Measurements from ENCODE around the gene B3GNT2.
A peak's percentile ranks its signal among the peaks of the same experiment; 100 is the strongest.
"Not testable (repeated sequence)": the region's sequence is repeated elsewhere in the genome, so short reads cannot be mapped to it uniquely, and the experiment has no call there.

The B3GNT2 gene

GRCh38 chr2:62254424-62255266 is 58.7 kb downstream of the B3GNT2 start:
- in situ Hi-C loops (cut with MboI; ENCODE audit: low sequenced_read_pairs) = no loop called here
- Histone ChIP-seq H3K9me3 (no peaks in the 10 kb centered on the region), H3K4me1 (no peaks in the 10 kb centered on the region), H3K4me3 (no peak overlapping the region), H3K27me3 (ENCODE audit: low read depth) (no peaks in the 10 kb centered on the region), H3K36me3 (replicated peaks) (no peaks in the 10 kb centered on the region)
- DNase-seq (ENCODE audit: low spot score in 2 of 2) = no peak

DNA sequence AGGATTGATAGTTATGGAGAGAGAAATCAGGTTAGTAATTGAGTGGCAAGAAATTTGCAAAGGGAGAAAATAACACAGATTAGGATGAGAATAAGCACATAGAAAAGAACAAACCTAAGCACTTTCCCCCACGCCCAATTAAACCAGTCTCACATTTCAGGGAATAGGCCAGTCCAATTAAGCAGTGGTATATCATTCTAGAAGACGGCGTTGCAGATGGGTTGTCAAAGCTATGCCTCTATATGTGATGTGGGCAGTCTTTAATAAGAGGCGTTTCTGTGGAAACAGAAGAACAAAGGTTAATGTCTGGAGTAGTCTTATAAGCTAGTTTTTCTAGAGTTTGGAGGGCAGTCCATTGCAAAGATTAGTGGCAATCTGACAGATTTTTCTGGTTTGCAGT is 61.6 kb downstream of the B3GNT2 start:
- H3K4me3 ChIP-seq = no peak overlapping the region
- no peaks in the 10 kb centered on the region for H3K27me3 ChIP-seq (ENCODE audit: low read depth)
- in situ Hi-C loops (cut with MboI; ENCODE audit: low sequenced_read_pairs) = no loop called here
- no peaks in the 10 kb centered on the region for H3K36me3 ChIP-seq (replicated peaks)
- H3K4me1 ChIP-seq = no peaks in the 10 kb centered on the region
- H3K9me3 ChIP-seq = no peaks in the 10 kb centered on the region
- DNase-seq (ENCODE audit: low spot score in 2 of 2) = no peak

DNA sequence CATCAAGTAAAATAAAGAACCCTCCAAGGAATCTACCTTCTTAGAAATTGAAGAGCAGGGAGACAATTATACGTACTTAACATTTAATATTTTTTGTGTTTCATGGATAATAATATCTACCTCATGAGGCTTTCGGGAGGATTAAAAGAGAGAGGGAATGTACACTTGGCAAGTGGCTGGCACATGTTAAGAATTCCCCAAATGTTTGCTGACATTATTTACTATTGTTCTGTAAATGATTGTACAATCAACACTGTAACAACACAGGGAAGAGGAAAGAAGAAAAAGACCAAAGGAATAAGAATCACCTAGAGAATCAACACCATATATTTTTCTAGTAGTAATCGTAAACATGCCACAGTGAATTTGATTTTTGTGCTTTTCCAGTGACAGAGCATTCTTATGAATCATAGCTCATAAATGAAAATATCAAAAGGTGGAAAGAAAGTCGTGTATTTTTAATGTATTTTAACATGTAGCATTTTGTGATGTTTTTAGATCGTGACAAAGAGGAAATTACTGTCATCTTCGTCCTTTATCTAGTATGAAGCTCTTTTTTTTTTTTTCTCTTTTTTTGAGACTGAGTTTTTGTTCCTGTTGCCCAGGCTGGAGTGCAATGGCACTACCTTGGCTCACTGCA is 67.3 kb downstream of the B3GNT2 start:
- Histone ChIP-seq H3K36me3 (replicated peaks) (no peaks in the 10 kb centered on the region), H3K27me3 (ENCODE audit: low read depth) (no peaks in the 10 kb centered on the region), H3K4me1 (no peaks in the 10 kb centered on the region), H3K4me3 (no peak overlapping the region), H3K9me3 (no peaks in the 10 kb centered on the region)
- no peak for DNase-seq (ENCODE audit: low spot score in 2 of 2)
- in situ Hi-C loops (cut with MboI; ENCODE audit: low sequenced_read_pairs) = no loop called here

DNA sequence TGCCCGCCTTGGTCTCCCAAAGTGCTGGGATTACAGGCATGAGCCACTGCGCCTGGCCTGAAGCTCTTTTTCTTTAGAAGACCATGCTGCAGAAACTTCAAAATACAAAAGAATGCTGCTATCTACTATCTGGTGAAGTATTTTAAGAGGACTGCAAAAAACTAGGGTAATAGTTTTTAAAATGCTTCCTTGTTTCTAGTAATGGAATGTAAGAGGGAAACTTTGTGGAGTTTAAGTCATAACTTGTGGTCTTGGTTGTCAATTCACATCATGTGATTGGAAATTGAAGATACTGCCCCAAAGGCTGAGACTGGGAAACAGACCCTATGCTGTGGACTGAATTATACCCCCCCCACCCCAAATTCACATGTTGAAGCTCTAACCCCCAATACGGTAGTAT is 68.3 kb downstream of the B3GNT2 start:
- Histone ChIP-seq H3K4me1 (no peaks in the 10 kb centered on the region), H3K36me3 (replicated peaks) (no peaks in the 10 kb centered on the region), H3K9me3 (0 out of 2 replicates have a peak, but pooled peaks cover under 1% of the 10 kb centered on the region), H3K4me3 (no peak overlapping the region), H3K27me3 (ENCODE audit: low read depth) (no peaks in the 10 kb centered on the region)
- in situ Hi-C loops (cut with MboI; ENCODE audit: low sequenced_read_pairs) = no loop called here
- no peak for DNase-seq (ENCODE audit: low spot score in 2 of 2)

DNA sequence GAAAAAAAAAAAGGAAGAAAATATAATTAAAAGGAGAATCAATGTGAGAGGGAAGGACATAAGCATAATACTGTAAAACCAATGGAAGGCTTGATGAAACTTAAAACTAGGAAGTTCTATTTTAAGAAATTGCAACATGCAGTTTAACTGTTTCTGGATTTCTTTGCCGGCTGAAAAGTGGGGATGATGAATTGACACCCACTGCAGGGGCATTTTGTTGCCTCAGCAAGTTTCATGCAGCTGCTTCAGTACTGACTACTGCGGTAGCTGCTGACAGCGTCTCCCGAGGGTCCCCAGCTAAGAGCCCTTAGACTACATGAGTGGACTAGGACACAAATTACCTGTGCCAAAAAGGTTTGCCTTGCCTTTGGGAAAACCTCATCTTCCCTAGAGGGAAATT is 69.2 kb downstream of the B3GNT2 start:
- H3K36me3 ChIP-seq (replicated peaks) = no peaks in the 10 kb centered on the region
- no peak for DNase-seq (ENCODE audit: low spot score in 2 of 2)
- 0 out of 2 replicates have a peak, but pooled peaks cover 3% of the 10 kb centered on the region for H3K9me3 ChIP-seq
- H3K4me3 ChIP-seq = no peak overlapping the region
- in situ Hi-C loops (cut with MboI; ENCODE audit: low sequenced_read_pairs) = no loop called here
- no peaks in the 10 kb centered on the region for H3K27me3 ChIP-seq (ENCODE audit: low read depth)
- no peaks in the 10 kb centered on the region for H3K4me1 ChIP-seq

- in situ Hi-C loops (cut with MboI; ENCODE audit: low sequenced_read_pairs) = no loop called here
- H3K4me3 ChIP-seq = no peak overlapping the region
- DNase-seq (ENCODE audit: low spot score in 2 of 2) = no peak
- H3K27me3 ChIP-seq (ENCODE audit: low read depth) = no peaks in the 10 kb centered on the region
- H3K9me3 ChIP-seq = 0 out of 2 replicates have a peak, but pooled peaks cover 3% of the 10 kb centered on the region
- H3K4me1 ChIP-seq = no peaks in the 10 kb centered on the region
- no peaks in the 10 kb centered on the region for H3K36me3 ChIP-seq (replicated peaks)
Measured at GRCh38 chr2:62266433-62267038, 70.6 kb downstream of the B3GNT2 start.

DNA sequence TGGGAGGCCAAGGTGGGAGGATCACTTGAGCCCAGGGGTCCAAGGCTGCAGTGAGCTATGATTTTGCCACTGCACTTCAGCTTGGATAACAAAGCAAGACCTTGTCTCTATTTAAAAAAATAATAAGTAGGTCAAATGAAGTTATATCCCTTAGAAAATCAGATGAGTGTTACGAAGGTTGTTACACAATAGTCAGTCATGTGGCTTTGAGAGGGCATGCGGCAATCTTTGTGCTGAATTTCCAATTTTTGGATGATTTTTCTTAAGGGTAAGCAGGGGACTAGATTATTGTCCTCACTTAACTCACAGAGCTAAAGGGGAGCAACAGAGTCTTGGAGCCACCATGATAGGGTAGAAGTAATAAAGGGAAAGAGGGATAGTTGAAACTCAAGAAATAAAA is 71.8 kb downstream of the B3GNT2 start:
- in situ Hi-C loops (cut with MboI; ENCODE audit: low sequenced_read_pairs) = no loop called here
- no peaks in the 10 kb centered on the region for H3K27me3 ChIP-seq (ENCODE audit: low read depth)
- DNase-seq (ENCODE audit: low spot score in 2 of 2) = no peak
- no peak overlapping the region for H3K4me3 ChIP-seq
- no peaks in the 10 kb centered on the region for H3K4me1 ChIP-seq
- H3K36me3 ChIP-seq (replicated peaks) = no peaks in the 10 kb centered on the region
- H3K9me3 ChIP-seq = 0 out of 2 replicates have a peak, but pooled peaks cover 3% of the 10 kb centered on the region

- H3K27me3 ChIP-seq (ENCODE audit: low read depth); in situ Hi-C loops (cut with MboI; ENCODE audit: low sequenced_read_pairs); H3K36me3 ChIP-seq (replicated peaks); H3K9me3 ChIP-seq; H3K4me3 ChIP-seq; DNase-seq (ENCODE audit: low spot score in 2 of 2); H3K4me1 ChIP-seq: not testable (repeated sequence)
Measured at GRCh38 chr2:62268681-62269188, 72.8 kb downstream of the B3GNT2 start.

- DNase-seq (ENCODE audit: low spot score in 2 of 2) = peak in 1 of 2 experiments; percentile 29
- in situ Hi-C loops (cut with MboI; ENCODE audit: low sequenced_read_pairs) = no loop called here
- no peak overlapping the region for H3K4me3 ChIP-seq
Measured at GRCh38 chr2:62270728-62271127, 74.8 kb downstream of the B3GNT2 start.

More at GRCh38 chr2:62270728-62271127, 74.8 kb downstream of the B3GNT2 start:
- H3K36me3 ChIP-seq (replicated peaks) = no peaks in the 10 kb centered on the region
- H3K9me3 ChIP-seq = peaks cover 3% of the 10 kb centered on the region; the same call in 1 of the 2 replicates
- no peaks in the 10 kb centered on the region for H3K4me1 ChIP-seq
- no peaks in the 10 kb centered on the region for H3K27me3 ChIP-seq (ENCODE audit: low read depth)
